Measurements from ENCODE around the gene KLF1.
"Not testable (repeated sequence)": the region's sequence is repeated elsewhere in the genome, so short reads cannot be mapped to it uniquely, and the experiment has no call there.

DNA sequence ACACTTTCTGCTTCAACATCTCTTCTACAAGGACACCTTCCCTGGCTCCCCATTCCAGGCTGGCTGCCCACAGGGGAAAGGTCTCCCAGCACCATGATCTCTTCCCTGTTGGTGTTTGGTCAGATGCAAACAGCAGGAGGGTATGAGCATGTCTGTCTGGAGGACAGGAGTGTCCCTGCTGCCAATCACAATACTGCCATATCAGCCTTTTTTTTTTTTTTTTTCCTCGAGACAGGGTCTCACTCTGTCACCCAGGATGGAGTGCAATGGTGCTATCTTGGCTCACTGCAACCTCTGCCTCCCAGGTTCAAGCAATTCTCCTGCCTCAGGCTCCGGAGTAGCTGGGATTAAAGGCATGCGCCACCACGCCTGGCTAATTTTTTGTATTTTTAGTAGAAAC is 28.9 kb upstream of the KLF1 start:
- not testable (repeated sequence) for TF ChIP-seq POLR2A, POLR2AphosphoS5 (IDR thresholded peaks at IDR 0.05)
- TF ChIP-seq, protein P1, sequence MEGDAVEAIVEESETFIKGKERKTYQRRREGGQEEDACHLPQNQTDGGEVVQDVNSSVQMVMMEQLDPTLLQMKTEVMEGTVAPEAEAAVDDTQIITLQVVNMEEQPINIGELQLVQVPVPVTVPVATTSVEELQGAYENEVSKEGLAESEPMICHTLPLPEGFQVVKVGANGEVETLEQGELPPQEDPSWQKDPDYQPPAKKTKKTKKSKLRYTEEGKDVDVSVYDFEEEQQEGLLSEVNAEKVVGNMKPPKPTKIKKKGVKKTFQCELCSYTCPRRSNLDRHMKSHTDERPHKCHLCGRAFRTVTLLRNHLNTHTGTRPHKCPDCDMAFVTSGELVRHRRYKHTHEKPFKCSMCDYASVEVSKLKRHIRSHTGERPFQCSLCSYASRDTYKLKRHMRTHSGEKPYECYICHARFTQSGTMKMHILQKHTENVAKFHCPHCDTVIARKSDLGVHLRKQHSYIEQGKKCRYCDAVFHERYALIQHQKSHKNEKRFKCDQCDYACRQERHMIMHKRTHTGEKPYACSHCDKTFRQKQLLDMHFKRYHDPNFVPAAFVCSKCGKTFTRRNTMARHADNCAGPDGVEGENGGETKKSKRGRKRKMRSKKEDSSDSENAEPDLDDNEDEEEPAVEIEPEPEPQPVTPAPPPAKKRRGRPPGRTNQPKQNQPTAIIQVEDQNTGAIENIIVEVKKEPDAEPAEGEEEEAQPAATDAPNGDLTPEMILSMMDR (IDR thresholded peaks at IDR 0.05 in 8 of 11, conservative IDR thresholded peaks at IDR 0.05 in 3 of 11), result not testable (repeated sequence)
